Mucosa of stomach (tissue), 1 donor: ENCODE measurements around the gene VSTM2L.

ENCODE experiments used
- H3K27me3 ChIP-seq: one replicate; pipeline ENCODE4 v1.7.0; 2013; ENCODE audit warnings: mild to moderate bottlenecking, low read length; ENCODE audit not compliant: control insufficient read depth, insufficient read depth
- H3K36me3 ChIP-seq: one replicate; pipeline ENCODE4 v1.7.0; 2013; ENCODE audit warnings: low read length; ENCODE audit not compliant: control insufficient read depth, insufficient read depth
- H3K4me1 ChIP-seq: one replicate; pipeline ENCODE4 v1.7.0; 2013; ENCODE audit warnings: mild to moderate bottlenecking, low read length; ENCODE audit not compliant: control insufficient read depth, insufficient read depth
- H3K4me3 ChIP-seq: one replicate; pipeline ENCODE4 v1.7.0; 2013; ENCODE audit warnings: low read length
- H3K9ac ChIP-seq: one replicate; pipeline ENCODE4 v1.7.0; 2013; ENCODE audit warnings: mild to moderate bottlenecking, low read length, moderate library complexity
- H3K9me3 ChIP-seq: one replicate; pipeline ENCODE4 v1.7.0; 2013; ENCODE audit warnings: mild to moderate bottlenecking, low read length, moderate library complexity; ENCODE audit not compliant: control insufficient read depth
- donor health status: Pancreatic carcinoma.

VSTM2L gene

DNA sequence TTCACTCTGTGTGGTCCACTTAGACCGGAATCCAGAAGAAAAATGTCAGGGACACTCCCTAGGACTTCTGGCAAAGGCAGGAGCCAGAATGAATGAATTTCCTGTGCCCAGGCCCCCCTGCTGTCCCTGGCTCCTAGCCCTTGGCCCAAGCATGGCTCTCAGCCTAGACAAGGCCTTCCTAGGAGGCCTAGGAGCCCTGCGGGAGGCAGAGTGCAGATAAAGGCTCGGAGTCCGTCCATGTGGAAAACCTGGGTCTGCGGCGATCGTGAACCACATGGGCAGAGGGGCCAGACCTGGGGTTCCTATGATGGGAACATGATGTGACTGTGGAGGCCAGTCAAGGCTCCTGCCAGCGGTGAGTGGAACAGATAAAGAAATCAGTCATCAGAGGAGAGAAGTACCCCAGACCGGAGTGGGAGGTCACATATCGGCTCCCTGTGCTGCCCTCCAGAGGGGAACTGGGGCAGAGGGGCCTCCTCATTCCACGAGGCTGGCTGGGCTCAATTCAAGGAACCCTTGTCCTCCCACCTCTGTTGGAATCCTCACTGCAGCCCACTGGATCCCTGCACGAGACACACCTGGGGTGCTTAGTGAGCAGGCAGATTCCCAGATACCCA, 5.9 kb upstream of the VSTM2L start:
- no peak overlapping the region for H3K9ac ChIP-seq

DNA sequence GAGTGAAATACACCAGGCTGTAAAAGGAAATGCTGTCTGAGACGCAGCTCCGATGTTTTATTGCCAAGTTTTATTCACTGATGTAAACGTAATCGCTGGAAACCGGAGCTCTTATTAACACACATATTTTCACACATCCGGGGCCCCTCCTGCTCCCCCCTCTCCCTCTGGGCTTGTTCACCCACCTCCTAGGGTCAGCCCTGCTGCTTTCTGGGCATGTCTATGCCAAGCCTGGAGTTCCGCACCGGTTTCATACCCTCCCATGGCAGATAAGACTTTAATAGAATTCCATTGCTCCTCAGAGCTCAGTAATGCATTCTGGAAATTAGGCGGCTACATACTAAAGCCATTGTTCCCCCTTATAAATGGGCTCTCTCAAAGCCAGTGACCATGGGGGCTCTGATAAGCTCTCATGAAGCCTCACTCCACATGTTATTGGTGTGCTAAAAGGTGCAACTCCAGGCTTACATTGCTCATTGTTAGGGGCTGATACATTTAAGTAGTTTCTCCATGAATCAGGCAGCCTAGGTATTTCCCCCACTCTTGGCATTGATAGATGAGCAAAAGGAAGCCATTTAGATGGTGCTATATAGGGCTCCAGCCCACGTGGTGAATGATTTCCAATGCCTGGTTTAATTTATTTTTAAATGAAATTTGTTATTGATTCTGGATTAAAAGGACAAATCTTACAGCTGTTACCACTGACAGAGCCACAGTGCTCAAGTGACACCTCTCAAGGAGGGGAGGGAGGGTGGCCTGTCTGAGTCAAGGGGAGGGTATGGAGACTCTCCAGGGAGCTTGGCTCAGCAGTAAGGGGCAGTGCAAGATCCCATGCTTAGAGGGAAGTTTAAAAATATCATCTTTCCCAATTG, 4.5 kb upstream of the VSTM2L start:
- H3K36me3 ChIP-seq: no peaks in the 10 kb centered on the region
- H3K9ac ChIP-seq: no peak overlapping the region
- H3K4me3 ChIP-seq: no peak overlapping the region
- H3K27me3 ChIP-seq: peaks cover 18% of the 10 kb centered on the region
- no peaks in the 10 kb centered on the region for H3K4me1 ChIP-seq
- H3K9me3 ChIP-seq: no peaks in the 10 kb centered on the region

More for the DNA sequence above, 5.9 kb upstream of the VSTM2L start:
- Histone ChIP-seq H3K4me1 (no peaks in the 10 kb centered on the region), H3K36me3 (no peaks in the 10 kb centered on the region), H3K4me3 (no peak overlapping the region), H3K9me3 (no peaks in the 10 kb centered on the region), H3K27me3 (peaks cover 7% of the 10 kb centered on the region)

GRCh38 chr20:37899105-37900045, 3.6 kb upstream of the VSTM2L start:
- Histone ChIP-seq H3K9me3 (no peaks in the 10 kb centered on the region), H3K36me3 (no peaks in the 10 kb centered on the region), H3K9ac (no peak overlapping the region), H3K27me3 (peaks cover 27% of the 10 kb centered on the region), H3K4me1 (no peaks in the 10 kb centered on the region), H3K4me3 (no peak overlapping the region)

DNA sequence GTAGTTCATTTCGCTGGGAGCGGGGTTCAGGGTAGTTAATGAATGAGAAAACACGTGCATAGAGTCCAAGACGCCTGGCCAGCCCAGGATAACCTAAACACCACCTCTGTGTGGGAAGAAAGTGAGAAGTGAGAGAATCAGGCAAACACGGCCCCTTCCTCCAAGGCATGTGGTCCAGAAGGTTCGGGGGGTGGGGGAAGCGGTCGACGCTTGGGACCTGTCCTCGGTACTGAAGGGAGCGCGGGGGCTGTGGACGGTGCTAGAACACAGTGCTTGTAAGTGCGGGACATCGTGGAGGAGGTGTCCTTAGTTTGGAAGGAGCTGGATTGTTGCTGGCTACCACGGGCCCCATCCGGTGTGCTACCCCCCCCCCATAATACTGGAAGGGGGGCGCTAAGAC, 1.7 kb upstream of the VSTM2L start:
- Histone ChIP-seq H3K9me3 (no peaks in the 10 kb centered on the region), H3K27me3 (peaks cover 30% of the 10 kb centered on the region), H3K4me1 (no peaks in the 10 kb centered on the region), H3K9ac (no peak overlapping the region), H3K4me3 (no peak overlapping the region), H3K36me3 (no peaks in the 10 kb centered on the region)

DNA sequence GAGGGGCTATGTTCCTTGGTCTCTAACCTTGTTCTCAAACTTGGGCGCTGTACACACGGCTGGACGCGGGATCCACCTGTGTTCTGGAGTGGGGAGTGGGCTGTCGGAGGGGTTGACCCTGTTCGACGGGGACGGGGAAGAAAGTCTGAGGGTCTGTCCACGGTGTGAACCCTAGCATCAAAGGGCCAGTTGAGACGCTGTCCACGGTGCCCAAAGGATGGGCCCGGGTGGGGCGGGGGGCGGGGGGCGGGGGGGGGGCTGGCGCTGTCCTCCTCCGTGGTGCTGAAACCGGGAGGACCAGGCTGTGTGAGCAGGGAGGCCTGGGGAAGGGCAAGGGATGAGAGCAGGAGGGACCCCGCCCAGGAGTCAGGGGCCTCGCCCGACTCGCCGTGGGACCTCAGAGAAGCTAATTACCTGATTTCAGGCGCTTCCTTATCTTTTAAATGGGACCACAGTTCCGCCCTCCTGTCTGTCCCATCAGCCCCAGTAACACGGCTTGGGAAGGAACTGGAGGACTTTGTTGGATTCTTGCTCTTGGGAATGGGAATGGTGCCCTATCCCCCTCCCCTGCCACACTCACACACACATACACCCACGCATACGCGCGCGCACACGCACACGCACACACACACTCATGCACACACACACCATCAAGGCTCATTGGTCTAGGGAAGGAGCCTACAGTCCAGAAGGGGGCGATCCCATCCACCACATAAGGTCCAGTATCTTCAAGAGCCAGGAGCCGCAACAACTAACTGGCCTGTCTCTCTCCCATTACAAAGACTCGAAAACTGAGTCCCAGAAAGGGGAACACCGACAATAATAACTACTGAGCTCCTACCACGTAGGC, 1.0 kb upstream of the VSTM2L start:
- Histone ChIP-seq H3K9me3 (no peaks in the 10 kb centered on the region), H3K9ac (no peak overlapping the region), H3K36me3 (no peaks in the 10 kb centered on the region), H3K4me3 (no peak overlapping the region), H3K4me1 (no peaks in the 10 kb centered on the region), H3K27me3 (peaks cover 30% of the 10 kb centered on the region)

DNA sequence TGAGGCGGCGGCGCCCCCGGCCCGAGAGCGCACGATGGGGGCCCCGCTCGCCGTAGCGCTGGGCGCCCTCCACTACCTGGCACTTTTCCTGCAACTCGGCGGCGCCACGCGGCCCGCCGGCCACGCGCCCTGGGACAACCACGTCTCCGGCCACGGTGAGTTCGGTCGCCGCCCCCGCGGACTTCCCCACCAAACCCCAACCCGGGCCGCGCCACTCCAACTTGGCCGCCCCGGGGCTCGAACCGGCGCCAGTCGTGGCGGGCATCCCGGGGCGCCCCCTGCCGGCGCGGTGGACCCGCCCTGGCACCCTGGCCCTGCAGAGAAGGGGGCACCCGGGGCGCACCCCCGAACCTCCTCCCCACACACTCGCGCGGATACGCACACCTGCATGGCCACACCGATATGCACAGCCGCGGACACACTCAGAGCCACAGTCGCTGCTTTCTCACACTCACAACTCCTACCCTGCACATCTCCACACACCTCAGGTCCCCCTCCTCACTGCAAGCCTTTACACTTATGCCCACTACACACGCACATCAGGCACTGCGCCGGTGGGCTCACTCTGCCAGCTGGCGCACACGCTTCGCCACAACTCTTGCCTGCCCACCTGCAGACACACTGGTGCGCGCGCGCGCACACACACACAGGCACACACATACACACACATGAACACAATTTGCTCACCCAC, 535 bp downstream of the VSTM2L start:
- H3K4me1 ChIP-seq: no peaks in the 10 kb centered on the region
- H3K27me3 ChIP-seq: peaks cover 26% of the 10 kb centered on the region
- H3K9ac ChIP-seq: no peak overlapping the region
- H3K4me3 ChIP-seq: no peak overlapping the region
- no peaks in the 10 kb centered on the region for H3K9me3 ChIP-seq
- H3K36me3 ChIP-seq: no peaks in the 10 kb centered on the region

GRCh38 chr20:37904008-37904642, 1.2 kb downstream of the VSTM2L start:
- no peak overlapping the region for H3K4me3 ChIP-seq
- H3K4me1 ChIP-seq: no peaks in the 10 kb centered on the region
- H3K27me3 ChIP-seq: peaks cover 26% of the 10 kb centered on the region
- no peak overlapping the region for H3K9ac ChIP-seq
- H3K36me3 ChIP-seq: no peaks in the 10 kb centered on the region
- no peaks in the 10 kb centered on the region for H3K9me3 ChIP-seq

DNA sequence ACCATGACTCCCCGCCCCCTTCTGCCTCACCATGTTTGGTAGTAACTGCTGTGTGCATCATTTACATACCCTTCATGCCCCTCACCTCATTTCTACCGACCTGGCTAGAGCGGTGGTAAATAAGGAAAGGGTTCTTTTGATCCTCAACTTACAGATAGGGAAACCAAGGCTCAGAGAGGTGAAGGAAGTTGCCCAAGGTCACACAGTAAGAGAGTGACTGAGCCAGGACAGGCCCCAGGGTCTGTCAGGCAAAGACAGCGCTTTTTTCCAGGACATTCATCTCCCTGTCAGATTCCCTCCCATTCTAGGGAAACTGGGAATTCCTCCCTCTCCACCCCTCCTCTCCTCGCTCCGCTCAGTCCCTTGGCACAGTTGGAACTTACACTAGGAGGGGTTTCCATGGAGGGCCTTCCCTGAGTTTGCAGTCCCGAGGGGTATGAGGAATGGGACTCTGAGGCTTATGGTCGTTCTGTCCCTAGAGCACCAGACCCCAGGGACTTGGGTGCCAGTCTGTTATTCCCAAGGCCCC, 2.0 kb downstream of the VSTM2L start:
- no peak overlapping the region for H3K9ac ChIP-seq

DNA sequence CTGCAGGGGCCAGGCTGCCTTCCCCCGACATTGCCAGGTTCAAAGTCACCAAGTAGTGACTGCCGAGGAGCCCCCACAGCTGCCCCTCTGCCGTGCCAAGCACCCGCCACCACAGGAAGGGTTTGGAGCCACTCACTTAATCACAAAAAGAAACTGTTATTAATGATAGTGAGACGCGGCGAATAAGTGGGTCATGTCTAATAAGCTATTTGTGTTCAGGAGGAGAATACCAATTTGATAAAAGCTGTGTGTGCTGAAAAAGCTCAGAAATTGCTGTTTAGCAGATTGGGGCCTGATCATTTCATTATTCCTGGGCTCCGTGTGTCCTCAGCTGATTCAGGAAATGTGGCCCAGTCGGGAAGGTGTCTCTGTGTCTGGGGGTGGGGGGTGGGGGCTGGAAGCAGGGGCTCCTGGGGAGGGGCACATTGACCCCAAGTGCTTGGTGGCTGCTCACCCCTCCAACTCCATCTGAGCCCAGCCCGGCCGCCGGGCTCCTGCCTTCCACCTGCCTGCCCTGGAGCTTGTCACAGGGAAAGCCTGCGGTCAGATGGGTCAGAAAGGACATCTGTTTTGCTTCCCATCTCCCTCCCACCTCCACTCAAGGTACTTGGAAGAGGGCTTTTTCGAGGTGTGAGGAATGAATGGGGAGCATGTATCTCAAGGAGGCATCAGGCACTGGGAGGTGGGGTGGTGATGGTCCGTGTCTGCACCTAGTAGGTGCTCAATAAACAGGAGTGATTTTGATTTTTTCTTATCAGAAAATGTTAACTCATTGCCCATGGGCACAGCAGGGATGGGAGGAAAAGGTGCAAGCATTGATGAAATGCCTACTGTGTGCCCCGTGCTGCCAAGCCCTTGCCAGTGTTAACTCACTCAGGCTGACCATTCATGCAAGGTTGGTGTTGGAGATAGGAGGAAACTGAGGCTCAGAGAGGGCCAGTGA, 3.0 kb downstream of the VSTM2L start:
- H3K27me3 ChIP-seq: peaks cover 26% of the 10 kb centered on the region
- no peak overlapping the region for H3K9ac ChIP-seq
- no peaks in the 10 kb centered on the region for H3K4me1 ChIP-seq

More for the DNA sequence above, 2.0 kb downstream of the VSTM2L start:
- H3K36me3 ChIP-seq: no peaks in the 10 kb centered on the region
- H3K4me1 ChIP-seq: no peaks in the 10 kb centered on the region
- no peak overlapping the region for H3K4me3 ChIP-seq
- H3K9me3 ChIP-seq: no peaks in the 10 kb centered on the region
- peaks cover 26% of the 10 kb centered on the region for H3K27me3 ChIP-seq

GRCh38 chr20:37907330-37907676, 4.4 kb downstream of the VSTM2L start:
- Histone ChIP-seq H3K36me3 (no peaks in the 10 kb centered on the region), H3K27me3 (peaks cover 26% of the 10 kb centered on the region), H3K9ac (no peak overlapping the region), H3K4me3 (no peak overlapping the region), H3K9me3 (no peaks in the 10 kb centered on the region), H3K4me1 (no peaks in the 10 kb centered on the region)

More for the DNA sequence above, 3.0 kb downstream of the VSTM2L start:
- H3K9me3 ChIP-seq: no peaks in the 10 kb centered on the region
- no peaks in the 10 kb centered on the region for H3K36me3 ChIP-seq
- H3K4me3 ChIP-seq: no peak overlapping the region
